Left renal pelvis (tissue), 4 donors: ENCODE results near the gene GAK. TPM values are rescaled to one million over a fixed set of nuclear protein-coding genes. Genes with fewer than 3 reads are reported as not detected.

Source experiments
- DNase-seq, 4 donors: peaks; one replicate each; pipeline ENCODE4 v3.0.0-alpha.2; 2013; ENCODE audit warnings: low read depth in 4 of 4, low spot score in 3 of 4
- polyA plus RNA-seq, 4 donors: library from polyadenylated mRNA; unstranded; fragments of 120-200 nt; gene quantifications; one replicate each; pipeline ENCODE4 v1.2.1, GENCODE V29; 2013; ENCODE audit not compliant: insufficient read length in 4 of 4

The GAK gene
- polyA plus RNA-seq, 4 donors = 51.8 to 82.9 (median 61.0) TPM

- no peak for DNase-seq
Observed at GRCh38 chr4:875818-876423, 56.2 kb downstream of the GAK start.

GRCh38 chr4:874971-875817 is 56.9 kb downstream of the GAK start:
- no peak for DNase-seq

GRCh38 chr4:874056-874455 is 58.1 kb downstream of the GAK start:
- no peak for DNase-seq

GRCh38 chr4:872241-872981 is 59.7 kb downstream of the GAK start:
- DNase-seq = no peak

- no peak for DNase-seq
Observed at GRCh38 chr4:871484-871883, 60.6 kb downstream of the GAK start.

- DNase-seq = no peak
Observed at GRCh38 chr4:870951-871350, 61.2 kb downstream of the GAK start.

GRCh38 chr4:869776-870175 is 62.3 kb downstream of the GAK start:
- DNase-seq = no peak

- no peak for DNase-seq
Observed at GRCh38 chr4:868421-868820, 63.7 kb downstream of the GAK start.

- no peak for DNase-seq
Observed at GRCh38 chr4:867526-868250, 64.4 kb downstream of the GAK start.

- no peak for DNase-seq
Observed at GRCh38 chr4:866761-867390, 65.2 kb downstream of the GAK start.

- no peak for DNase-seq
Observed at GRCh38 chr4:866068-866760, 65.9 kb downstream of the GAK start.

GRCh38 chr4:865572-865971 is 66.5 kb downstream of the GAK start:
- no peak for DNase-seq

GRCh38 chr4:865121-865465 is 67.0 kb downstream of the GAK start:
- DNase-seq = no peak

- no peak for DNase-seq
Observed at GRCh38 chr4:864456-865120, 67.5 kb downstream of the GAK start.

GRCh38 chr4:860561-860960 is 71.6 kb downstream of the GAK start:
- no peak for DNase-seq

GRCh38 chr4:859496-859895 is 72.6 kb downstream of the GAK start:
- no peak for DNase-seq

GRCh38 chr4:858831-859451 is 73.2 kb downstream of the GAK start:
- DNase-seq = no peak

- no peak for DNase-seq
Observed at GRCh38 chr4:858041-858481, 74.1 kb downstream of the GAK start.

- no peak for DNase-seq
Observed at GRCh38 chr4:857461-857860, 74.7 kb downstream of the GAK start.
